22Rv1 (cell line): ENCODE data around the gene PTPRB.

Experiments used
- CTCF ChIP-seq: fragments of 450-650 bp; IDR thresholded peaks from 2 replicates; pipeline ENCODE4 v1.5.1; 2017; ENCODE audit warnings: mild to moderate bottlenecking
- ZFX ChIP-seq: fragments of 450-650 bp; IDR thresholded peaks from 2 replicates; pipeline ENCODE4 v1.6.1; 2017; ENCODE audit warnings: antibody characterized with exemption, borderline replicate concordance

GRCh38 chr12:70640901-70641300 lies 3.7 kb upstream of the PTPRB start:
- TF ChIP-seq CTCF: no peak
- no peak for TF ChIP-seq ZFX
